Neuron (in vitro differentiated cells): Measurements from ENCODE around the gene NDE1.

Experiments
- H2AFZ ChIP-seq: one replicate; pipeline ENCODE4 v1.6.1; 2013; ENCODE audit warnings: low read depth, mild to moderate bottlenecking, inconsistent platforms, low read length, moderate library complexity
- H3K27me3 ChIP-seq: one replicate; pipeline ENCODE4 v1.6.1; 2013; ENCODE audit warnings: low read length; ENCODE audit not compliant: insufficient read depth
- H3K36me3 ChIP-seq: one replicate; pipeline ENCODE4 v1.6.1; 2013; ENCODE audit warnings: low read length; ENCODE audit not compliant: insufficient read depth
- H3K4me1 ChIP-seq: one replicate; pipeline ENCODE4 v1.6.1; 2013; ENCODE audit warnings: low read length; ENCODE audit not compliant: insufficient read depth
- H3K4me3 ChIP-seq: 2 replicates; pipeline ENCODE4 v1.5.1; 2013; ENCODE audit warnings: mild to moderate bottlenecking, low read length, moderate library complexity
- H3K9me3 ChIP-seq: one replicate; pipeline ENCODE4 v1.6.1; 2013; ENCODE audit warnings: low read length

NDE1 gene

DNA sequence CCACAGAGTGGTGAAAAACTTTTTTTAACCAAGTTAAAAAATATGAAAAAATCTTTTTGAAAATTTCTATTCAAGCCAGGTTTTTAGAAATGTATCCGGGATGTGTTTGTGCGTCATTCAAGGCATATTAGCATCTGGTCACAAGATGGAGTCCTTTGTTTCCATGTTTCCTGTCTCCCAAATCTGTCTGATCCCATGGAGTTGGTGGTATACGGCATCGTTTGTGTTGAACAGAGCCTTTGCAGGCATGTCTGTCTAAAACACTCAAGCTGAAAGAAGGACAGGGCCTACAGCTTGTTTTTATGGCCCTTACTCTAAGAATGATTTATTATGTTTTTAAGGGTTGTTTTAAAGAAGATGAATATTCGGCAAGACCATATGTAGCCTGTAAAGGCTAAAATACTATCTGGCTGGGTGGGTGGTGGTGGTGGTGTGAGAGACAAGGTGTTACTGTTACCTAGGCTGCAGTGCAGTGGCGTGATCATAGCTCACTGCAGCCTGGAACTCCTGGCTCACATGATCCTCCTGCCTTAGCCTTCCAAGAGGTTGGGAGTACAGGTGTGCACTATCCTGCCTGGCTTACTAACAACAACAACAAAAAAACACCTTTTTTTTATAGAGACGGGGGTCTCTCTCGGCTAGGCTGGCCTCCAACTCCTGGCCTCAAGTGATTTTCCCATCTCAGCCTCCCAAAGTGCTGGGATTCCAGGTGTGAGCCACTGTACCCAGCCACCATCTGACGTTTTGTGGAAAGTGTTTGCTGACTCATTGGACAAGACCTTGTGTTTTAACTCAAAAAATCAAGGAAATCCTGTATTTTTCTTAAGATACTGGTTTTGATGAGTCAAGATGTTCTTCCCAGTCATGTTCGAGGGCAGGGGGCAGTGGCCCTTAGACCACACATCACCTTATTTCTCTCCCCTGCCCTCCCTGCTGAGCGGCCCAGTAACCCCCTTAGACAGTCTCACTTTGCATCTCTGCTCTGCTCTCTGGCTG, 52.2 kb downstream of the NDE1 start:
- Histone ChIP-seq H3K4me1 (no peaks in the 10 kb centered on the region), H3K4me3 (no peak overlapping the region), H2AFZ (no peak overlapping the region), H3K36me3 (peaks cover 28% of the 10 kb centered on the region), H3K9me3 (no peaks in the 10 kb centered on the region), H3K27me3 (no peaks in the 10 kb centered on the region)

DNA sequence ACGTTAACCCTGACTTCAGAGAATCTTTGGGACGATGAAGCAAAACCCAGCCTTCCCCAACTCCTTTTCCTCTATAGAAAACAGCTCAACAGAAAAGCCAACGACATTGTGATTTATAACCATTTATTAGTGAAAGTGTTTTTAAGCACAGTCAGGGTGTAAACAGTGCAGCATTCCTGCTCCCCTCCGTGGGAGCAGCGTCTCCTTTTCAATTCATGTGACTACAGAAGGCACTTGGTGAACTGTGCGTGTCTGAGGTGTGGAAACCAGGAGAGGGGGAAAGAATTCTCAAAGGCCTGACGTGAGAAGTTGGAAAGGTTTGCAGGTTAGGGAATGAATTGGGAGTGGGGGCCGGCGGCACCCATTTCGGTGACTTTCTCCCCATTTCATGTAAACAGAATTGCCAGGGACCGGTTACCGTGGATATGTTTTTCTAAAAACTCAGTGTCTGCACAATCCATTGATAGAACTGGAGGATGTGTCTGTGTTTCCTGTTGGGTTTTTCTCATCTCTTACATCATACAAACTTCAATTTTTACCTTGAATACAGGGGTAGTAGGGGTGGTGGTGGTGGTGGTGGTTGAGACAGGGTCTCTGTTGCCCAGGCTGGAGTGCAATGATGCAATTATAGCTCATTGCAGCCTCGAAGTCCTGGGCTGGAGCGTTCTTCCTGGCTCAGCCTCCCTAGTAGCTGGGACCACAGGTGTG, 53.1 kb downstream of the NDE1 start:
- H3K4me1 ChIP-seq = no peaks in the 10 kb centered on the region
- no peaks in the 10 kb centered on the region for H3K27me3 ChIP-seq
- H3K9me3 ChIP-seq = no peaks in the 10 kb centered on the region
- no peak overlapping the region for H2AFZ ChIP-seq
- no peak overlapping the region for H3K4me3 ChIP-seq
- peaks cover 23% of the 10 kb centered on the region for H3K36me3 ChIP-seq

DNA sequence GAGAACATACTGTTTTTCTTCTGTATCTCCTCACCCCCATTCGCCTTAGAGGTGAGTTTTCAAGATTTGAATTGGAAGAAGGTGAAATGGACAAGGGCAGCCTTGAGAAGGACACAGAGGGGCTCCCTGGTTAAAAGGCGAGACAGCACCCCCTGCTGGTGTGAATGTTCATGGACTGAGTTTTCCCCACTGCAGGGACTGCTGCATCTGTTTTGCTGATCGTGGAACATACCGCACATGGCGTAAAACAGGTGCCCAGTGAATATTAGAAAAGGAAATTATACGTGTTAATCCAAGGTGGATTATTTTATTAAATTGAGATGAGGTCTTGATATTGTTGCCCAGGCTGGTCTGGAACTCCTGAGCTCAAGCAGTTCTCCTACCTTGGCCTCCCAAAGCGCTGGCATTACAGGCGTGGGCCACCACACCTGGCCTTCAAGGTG, 54.5 kb downstream of the NDE1 start:
- H3K9me3 ChIP-seq = no peaks in the 10 kb centered on the region
- H3K4me3 ChIP-seq = no peak overlapping the region
- H3K36me3 ChIP-seq = peaks cover 16% of the 10 kb centered on the region
- no peaks in the 10 kb centered on the region for H3K4me1 ChIP-seq
- H3K27me3 ChIP-seq = no peaks in the 10 kb centered on the region
- no peak overlapping the region for H2AFZ ChIP-seq

DNA sequence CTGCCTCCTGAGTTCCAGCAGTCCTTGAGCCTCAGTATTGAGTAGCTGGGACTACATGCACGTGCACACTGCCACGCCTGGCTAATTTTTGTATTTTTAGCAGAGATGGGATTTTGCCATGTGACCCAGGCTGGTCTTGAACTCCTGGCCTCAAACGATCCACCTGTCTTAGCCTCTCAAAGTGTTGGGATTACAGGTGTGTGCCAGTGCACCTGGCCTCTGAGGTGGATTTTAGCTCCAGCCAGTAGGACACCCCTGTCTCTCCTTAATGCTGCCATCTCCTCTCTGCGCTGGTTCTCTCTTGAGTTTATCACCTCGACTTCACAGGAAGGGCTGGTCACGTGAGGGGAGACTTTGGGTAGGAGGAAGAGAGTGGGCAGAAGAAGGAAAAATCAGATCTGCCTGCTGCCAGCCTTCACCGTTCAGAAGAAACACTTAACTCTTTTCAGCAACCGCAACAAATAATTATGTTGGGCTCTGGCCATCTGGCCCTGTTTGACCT, 55.1 kb downstream of the NDE1 start:
- H2AFZ ChIP-seq = no peak overlapping the region
- peaks cover 11% of the 10 kb centered on the region for H3K36me3 ChIP-seq
- H3K27me3 ChIP-seq = no peaks in the 10 kb centered on the region
- no peaks in the 10 kb centered on the region for H3K9me3 ChIP-seq
- H3K4me3 ChIP-seq = no peak overlapping the region
- no peaks in the 10 kb centered on the region for H3K4me1 ChIP-seq

DNA sequence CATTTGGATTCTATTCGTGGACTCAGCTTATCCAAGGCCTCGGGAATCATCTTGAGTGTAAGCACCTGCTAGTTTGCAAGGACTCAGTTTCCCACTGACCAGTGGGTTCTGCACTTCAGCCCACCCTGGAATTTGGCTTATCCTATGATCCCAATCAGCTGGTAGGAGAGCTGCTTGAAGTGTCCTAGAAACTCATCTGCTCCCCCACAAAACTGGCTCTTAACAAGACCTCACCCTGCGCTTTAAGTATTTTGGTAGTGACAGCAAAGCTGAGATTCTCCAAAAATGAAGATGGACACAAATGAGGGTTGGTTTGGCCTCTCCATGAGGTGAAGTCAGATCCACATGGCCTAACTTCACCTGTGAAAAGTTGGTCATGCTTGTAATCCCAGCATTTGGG, 57.3 kb downstream of the NDE1 start:
- Histone ChIP-seq H3K4me1 (no peaks in the 10 kb centered on the region), H3K36me3 (peaks cover 3% of the 10 kb centered on the region), H2AFZ (no peak overlapping the region), H3K4me3 (no peak overlapping the region), H3K27me3 (no peaks in the 10 kb centered on the region), H3K9me3 (no peaks in the 10 kb centered on the region)

DNA sequence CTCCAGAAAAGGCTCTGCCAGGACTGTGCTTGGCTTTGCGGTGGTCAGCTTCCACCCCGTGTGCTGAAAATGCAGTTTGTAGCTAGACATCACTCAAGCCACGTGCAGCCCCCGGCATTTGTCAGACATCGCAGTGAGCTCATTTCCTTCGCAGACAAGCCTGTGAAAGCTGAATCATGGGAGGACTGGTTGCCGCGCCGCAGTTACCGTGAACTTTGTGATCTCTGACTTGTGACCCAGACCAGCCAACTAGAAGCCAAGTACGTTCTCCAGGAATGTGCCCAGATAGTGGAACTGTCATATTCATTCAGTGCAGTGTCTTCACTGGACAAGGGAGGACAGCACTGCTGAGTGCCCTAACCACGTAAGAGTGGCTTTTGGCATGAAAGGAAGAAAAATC, 58.1 kb downstream of the NDE1 start:
- Histone ChIP-seq H3K4me1 (no peaks in the 10 kb centered on the region), H3K27me3 (no peaks in the 10 kb centered on the region), H3K36me3 (peaks cover 3% of the 10 kb centered on the region), H2AFZ (no peak overlapping the region), H3K9me3 (no peaks in the 10 kb centered on the region), H3K4me3 (no peak overlapping the region)

DNA sequence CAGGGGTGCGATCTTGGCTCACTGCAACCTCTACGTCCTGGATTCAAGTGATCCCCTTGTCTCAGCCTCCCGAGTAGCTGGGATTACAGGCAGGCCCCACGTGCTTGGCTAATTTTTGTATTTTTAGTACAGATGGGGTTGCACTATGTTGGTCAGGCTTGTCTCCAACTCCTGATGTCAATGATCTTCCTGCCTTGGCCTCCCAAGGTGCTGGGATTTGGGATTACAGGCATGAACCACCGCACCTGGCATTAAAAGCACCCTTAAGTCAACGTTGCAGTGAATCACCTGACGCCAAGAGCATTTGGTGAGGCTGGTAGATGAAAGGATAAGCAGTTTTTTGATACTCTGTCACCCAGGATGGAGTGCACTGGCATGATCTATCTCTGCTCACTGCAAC, 59.0 kb downstream of the NDE1 start:
- Histone ChIP-seq H3K4me1 (no peaks in the 10 kb centered on the region), H3K9me3 (no peaks in the 10 kb centered on the region), H3K4me3 (no peak overlapping the region), H2AFZ (no peak overlapping the region), H3K27me3 (no peaks in the 10 kb centered on the region), H3K36me3 (peaks cover 3% of the 10 kb centered on the region)

DNA sequence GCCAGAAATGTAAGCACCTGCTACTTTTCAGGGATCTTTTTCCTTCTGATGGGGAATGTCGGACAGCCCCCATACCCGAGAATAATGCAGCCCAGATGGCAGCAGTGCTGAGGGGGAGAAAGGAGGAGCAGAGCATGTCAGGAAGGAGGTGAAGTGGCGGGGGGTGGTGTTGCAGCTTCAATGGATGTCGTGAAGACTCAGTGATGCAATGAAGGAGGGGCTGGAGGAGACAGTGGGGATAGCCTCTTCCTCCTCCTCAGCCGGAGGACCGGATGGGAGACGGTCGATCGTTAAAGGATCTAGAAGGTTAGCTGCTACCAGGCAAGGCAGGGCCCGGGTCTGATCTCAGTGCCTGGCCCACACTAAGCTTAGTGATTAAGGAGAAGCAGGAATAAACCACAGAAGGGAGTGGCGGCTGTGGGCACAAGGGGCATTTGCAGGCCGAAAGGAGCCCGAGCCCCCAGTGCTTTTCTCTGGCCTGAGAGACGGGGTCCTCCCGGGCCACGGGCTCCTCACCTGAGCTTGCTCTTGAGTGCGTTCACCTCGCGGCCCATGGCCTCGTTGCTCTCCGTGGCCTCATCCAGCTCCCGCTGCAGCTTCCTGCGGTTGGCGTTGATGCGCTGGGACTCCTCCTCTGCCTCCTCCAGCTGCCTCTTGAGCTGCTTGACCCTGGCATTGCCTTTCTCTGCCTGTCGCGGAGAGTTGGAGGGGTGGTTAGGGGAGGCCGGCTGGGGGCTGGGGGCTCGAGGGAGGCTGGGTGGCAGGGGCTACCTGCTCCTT, 64.5 kb downstream of the NDE1 start:
- Histone ChIP-seq H3K36me3 (no peaks in the 10 kb centered on the region), H2AFZ (no peak overlapping the region), H3K4me1 (no peaks in the 10 kb centered on the region), H3K4me3 (no peak overlapping the region), H3K27me3 (no peaks in the 10 kb centered on the region), H3K9me3 (no peaks in the 10 kb centered on the region)

DNA sequence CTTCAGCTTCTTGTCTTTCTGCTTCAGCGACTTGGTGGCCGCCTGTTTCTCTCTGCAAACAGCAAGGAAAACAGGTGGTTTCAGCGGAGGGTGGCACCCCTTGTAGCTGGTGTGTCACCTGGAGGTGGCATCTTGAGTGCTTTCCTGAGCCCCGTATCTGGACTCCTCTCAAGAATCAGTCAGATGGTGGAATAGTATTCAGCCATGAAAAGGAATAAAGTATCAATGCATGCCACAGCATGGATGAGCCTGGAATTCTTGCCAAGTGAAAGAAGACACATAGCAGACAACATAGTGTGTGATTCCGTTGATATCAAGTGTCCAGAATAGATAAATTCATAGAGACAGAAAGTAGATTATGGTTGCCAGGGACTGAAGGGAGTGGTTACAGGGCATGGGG, 65.2 kb downstream of the NDE1 start:
- Histone ChIP-seq H3K4me1 (no peaks in the 10 kb centered on the region), H3K27me3 (no peaks in the 10 kb centered on the region), H3K4me3 (no peak overlapping the region), H2AFZ (no peak overlapping the region), H3K9me3 (no peaks in the 10 kb centered on the region), H3K36me3 (no peaks in the 10 kb centered on the region)

DNA sequence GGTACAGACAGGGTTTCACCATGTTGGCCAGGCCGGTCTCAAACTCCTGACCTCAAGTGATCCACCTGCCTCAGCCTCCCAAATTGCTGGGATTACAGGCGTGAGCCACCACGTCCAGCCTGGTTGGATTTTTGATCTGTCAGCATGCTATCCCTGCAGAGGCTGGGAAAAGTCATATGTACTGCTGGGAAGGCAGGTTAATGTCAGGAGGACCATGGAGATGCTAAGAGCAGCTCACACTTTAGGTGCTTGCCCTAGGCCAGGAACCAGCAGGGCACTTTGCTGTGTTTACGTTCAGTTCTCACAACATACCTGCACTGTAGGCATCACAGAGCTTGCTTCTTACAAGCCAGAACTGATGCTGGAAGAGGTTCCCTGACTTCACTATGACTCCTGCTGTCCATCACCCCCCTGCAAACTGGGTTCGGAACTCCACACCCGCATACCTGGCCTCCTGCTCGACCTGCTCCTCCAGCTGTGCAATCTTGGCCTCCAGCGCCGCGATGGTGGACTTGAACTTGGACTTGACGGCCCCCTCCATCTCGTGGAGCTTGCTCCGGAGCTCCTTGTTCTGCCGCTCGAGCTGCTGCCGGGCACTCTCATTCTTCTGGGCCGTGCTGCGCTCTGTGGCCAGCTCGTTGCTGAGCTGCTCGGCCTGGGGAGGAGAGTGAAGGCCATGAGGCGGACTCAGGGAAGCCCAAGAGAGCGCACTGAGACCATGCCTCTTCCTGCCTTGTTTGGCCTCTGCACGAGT, 66.8 kb downstream of the NDE1 start:
- Histone ChIP-seq H2AFZ (no peak overlapping the region), H3K4me3 (no peak overlapping the region), H3K27me3 (no peaks in the 10 kb centered on the region), H3K4me1 (no peaks in the 10 kb centered on the region), H3K9me3 (no peaks in the 10 kb centered on the region), H3K36me3 (no peaks in the 10 kb centered on the region)

DNA sequence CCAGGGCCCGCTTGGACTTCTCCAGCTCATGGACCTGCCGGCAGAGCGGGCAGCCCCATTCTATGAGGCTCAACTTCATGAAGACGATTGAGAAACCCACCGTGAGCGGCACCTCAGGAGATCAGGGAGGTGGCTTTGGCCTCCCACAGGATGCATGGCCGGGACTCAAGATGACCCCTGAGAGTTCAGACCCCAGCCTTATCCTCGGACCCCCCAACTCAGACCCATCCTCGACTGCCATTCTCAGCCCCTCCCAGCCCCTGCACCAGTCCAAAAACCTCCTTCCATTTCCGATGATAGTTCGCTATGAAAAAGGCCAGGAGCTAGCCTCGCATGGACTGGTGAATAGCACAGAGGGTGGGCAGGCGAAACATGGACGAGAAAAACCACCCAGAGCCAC, 71.0 kb downstream of the NDE1 start:
- no peaks in the 10 kb centered on the region for H3K4me1 ChIP-seq
- no peak overlapping the region for H2AFZ ChIP-seq
- H3K27me3 ChIP-seq = no peaks in the 10 kb centered on the region
- no peak overlapping the region for H3K4me3 ChIP-seq
- H3K9me3 ChIP-seq = no peaks in the 10 kb centered on the region
- peaks cover 15% of the 10 kb centered on the region for H3K36me3 ChIP-seq

DNA sequence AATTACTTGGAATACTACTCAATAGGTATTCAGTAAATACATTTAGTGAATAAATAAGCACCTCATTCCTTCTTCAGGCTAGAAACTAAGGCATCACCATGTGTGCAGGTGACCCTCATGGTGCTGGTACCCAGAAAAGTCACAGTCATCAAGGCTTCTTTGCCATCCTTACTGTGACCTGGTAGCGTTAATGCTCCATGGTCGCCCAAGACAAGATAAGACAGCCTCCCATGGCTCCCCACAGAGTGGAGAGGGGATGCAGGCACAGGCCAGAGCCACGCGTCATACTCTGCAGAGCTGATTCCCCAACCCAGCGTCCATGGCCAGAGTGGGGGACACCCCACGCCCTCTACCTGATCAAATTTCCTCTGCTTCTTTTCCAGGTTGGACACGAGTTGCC, 73.8 kb downstream of the NDE1 start:
- no peaks in the 10 kb centered on the region for H3K4me1 ChIP-seq
- H2AFZ ChIP-seq = no peak overlapping the region
- H3K36me3 ChIP-seq = peaks cover 15% of the 10 kb centered on the region
- no peaks in the 10 kb centered on the region for H3K27me3 ChIP-seq
- no peaks in the 10 kb centered on the region for H3K9me3 ChIP-seq
- no peak overlapping the region for H3K4me3 ChIP-seq
